Left renal cortex interstitium (tissue), 4 donors: ENCODE measurements around the gene MORF4L1. TPM values are rescaled to one million over a fixed set of nuclear protein-coding genes. Genes with fewer than 3 reads are reported as not detected.
"Not testable (repeated sequence)": the region's sequence is repeated elsewhere in the genome, so short reads cannot be mapped to it uniquely, and the experiment has no call there.

Experiments
- DNase-seq, 4 donors: peaks; one replicate each; pipeline ENCODE4 v3.0.0-alpha.2; 2013; ENCODE audit warnings: low read depth in 4 of 4, low spot score in 2 of 4, missing footprints in 1 of 4
- polyA plus RNA-seq, 4 donors: library from polyadenylated mRNA; unstranded; fragments of 120-200 nt; gene quantifications; one replicate each; pipeline ENCODE4 v1.2.1, GENCODE V29; 2013; ENCODE audit not compliant: insufficient read length in 4 of 4

Gene MORF4L1
- polyA plus RNA-seq, 4 donors: 702 to 832 (median 748) TPM

- no peak for DNase-seq
Measured at GRCh38 chr15:78854833-78855372, 17.8 kb upstream of the MORF4L1 start.

DNA sequence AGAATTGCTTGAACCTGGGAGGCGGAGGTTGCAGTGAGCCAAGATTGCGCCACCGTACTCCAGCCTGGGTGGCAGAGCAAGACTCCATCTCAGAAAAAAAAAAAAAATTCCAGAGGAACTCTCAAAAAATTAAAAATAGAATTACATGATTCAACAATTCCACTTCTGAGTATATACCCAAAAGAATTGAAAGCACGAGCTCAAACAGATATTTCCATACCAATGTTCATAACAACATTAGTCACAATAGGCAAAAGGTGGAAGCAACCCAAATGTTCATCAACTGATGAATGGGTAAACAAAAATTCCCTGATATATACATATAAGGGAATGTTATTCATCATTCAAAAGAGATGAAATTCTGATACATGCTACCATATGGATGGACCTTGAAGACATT is 16.9 kb upstream of the MORF4L1 start:
- DNase-seq: no peak

GRCh38 chr15:78859971-78860719 is 12.5 kb upstream of the MORF4L1 start:
- DNase-seq: peak in 3 of 4 donors; percentile 58 to 62 (median 59)

DNA sequence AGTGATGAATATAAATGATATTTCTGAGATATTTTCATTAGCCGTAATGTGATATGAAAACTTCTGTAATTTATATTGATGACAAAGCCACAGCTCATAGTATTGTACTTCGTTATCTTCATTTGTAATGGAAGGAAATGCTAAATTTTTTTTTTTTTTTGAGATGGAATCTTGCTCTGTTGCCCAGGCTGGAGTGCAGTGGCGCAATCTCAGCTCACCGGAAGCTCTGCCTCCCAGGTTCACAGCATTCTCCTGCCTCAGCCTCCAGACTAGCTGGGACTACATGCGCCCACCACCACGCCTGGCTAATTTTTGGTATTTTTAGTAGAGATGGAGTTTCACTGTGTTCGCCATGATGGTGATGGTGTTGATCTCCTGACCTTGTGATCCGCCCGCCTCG is 7.1 kb upstream of the MORF4L1 start:
- not testable (repeated sequence) for DNase-seq

- DNase-seq: not testable (repeated sequence)
Measured at GRCh38 chr15:78866031-78866430, 6.7 kb upstream of the MORF4L1 start.

- DNase-seq: no peak
Measured at GRCh38 chr15:78866803-78867202, 5.9 kb upstream of the MORF4L1 start.

DNA sequence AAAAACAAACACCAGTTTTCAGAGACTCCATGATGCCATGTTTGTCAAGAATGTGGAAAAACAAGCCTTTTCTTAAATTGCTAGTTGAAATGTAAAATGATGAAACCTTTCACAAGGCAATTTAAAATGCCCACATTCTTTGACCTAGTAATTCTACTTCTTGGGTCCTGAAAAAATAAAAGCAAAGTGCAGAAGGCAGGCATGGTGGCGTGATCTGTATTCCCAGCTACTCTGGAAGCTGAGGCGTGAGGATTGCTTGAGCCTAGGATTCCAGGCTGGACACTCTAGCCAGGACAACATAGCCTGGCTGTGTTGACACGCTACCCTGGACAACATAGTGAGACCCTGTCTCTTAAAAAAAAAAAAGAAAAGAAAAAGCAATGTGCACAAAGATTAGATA is 4.3 kb upstream of the MORF4L1 start:
- no peak for DNase-seq

DNA sequence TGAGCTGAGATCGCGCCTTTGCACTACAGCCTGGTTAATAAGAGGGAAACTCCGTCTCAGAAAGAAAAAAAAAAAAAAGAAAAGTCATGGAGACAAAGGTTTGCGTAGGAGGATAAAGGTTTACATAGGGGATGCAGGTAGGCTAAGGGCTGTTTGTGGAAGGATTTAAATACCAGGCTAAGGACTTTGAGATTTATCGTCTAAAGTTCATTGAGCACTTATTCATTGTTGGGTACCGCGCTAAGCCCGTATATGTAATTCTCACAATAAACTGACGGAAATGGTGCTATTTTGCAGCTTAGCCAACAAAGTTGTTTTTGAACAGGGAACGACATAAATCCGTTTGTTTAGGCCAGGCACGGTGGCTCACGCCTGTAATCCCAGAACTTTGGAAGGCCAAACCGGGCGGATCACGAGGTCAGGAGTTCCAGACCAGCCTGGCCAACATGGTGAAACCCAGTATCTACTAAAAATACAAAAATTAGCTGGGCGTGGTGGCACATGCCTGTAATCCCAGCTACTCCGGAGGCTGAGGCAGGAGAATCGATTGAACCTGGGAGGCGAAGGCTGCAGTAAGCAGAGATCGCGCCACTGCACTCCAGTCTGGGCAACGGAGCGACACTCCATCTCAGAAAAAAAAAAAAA is 1.1 kb upstream of the MORF4L1 start:
- DNase-seq: not testable (repeated sequence)

DNA sequence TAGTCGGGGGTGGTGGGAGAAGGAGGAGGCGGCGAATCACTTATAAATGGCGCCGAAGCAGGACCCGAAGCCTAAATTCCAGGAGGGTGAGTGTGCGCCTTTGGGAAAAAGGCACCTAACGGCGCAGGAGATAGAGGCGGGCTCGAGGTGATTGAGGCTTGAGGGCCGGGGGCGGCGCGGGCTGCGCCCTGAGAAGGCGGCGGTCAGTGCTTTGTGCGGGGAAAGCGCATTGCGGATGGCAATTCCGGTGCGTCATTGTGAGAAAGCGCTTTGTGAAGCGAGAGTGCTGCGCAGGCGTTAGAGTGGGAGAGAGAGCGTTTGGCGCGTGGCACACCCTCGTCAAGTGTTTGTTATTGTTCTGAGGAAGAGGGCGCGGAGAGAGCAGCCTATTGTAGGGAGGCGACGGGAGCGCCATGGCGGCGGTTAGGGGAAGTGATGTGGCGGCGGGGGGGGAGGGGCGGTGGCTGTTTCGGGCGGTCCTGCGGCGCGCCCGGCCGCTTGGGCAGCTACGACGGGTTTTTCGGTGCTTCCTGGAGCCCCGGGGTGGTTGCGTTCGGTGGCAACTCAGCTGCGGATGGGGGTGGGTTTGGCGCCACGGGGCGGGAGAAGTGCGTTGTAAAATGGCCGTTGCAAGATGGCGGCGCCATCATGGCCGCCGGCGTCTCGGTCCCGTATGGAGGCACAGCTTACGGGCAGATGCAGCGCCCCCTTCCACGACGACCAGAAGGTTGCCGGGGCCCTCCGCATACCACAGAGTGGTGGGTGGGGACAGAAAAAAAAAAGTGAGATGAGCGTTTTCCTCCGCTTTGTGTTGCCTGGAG is 492 bp downstream of the MORF4L1 start:
- DNase-seq: peak in 3 of 4 donors; percentile 47 to 84 (median 77)

DNA sequence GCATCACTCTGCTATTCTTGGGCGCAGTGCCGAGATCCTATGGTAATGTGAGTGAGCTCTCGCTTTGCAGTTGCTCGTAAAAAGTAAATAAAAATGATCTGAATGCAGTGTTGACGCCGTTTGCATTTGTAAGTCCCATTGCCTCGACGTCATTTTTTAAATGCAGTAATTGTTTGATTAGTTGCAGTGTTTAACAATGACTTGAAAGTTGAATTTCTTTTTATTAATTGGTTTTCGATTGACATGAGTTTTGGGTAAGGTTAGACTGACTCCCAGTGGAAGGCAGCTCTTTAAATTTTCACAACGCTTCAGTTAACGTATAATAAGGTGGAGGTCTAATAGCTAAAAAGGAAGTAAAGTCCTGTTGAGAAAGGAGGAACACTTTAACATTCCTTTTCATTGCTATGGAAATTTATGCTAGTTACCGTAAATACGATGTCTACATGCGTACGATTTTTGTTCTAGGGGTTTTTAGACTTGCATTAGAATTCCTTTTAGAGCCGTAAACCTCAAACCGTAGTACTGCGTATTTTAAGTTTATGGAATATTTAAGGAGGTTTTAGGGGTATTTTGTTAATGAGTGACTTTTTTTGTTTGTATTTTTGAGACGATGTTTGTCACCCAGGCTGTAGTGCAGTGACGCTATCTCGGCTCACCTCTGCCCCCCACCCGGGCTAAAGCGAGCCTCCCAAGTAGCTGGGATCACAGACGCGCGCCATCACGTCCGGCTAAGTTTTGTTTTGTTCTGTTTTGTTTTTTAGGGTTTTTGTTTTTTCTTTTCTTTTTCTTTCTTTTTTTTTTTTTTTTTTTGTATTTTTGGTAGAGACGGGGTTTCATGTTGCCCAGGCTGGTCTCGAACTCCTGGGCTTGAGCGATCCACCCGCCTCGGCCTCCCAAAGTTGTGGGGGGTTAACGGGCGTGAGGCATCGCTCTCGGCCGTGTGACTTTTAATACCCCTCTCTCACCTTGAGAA is 1.4 kb downstream of the MORF4L1 start:
- peak in 2 of 4 donors; percentile 70 to 83 for DNase-seq

DNA sequence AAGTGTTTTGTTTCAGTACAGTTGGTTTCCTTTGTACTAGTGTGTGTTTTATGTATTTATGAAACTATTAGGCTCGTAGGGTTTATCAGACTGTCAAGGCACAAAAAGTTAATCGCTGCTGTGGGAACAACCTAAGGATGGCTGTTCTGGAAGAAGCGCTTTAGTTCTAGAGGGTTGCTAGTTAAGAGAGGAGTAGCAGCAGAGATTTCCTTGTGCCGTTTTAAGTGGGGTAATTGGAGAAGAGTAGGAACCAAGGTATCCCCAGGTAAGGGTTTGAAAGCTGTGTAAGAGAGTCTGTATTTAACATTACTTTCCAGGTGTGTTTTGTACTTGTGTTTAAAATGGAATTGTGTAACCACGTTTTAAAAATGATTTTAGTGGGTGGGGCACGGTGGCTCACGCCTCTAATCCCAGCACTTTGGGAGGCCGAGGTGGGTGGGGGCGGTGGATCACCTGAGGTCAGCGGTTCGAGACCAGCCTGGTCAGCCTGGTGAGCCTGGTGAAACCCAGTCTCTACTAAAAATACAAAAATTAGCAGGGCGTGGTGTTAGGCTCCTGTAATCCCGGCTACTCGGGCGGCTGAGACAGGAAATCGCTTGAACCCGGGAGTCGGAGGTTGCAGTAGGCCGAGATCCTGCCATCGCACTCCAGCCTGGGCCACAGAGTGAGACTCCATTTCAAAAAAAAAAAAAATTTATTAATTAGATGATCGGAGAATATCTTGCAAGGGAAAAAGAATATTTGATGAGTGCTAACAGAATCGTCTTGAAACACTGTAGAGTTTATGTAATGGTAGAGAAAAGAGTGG is 2.6 kb downstream of the MORF4L1 start:
- no peak for DNase-seq

DNA sequence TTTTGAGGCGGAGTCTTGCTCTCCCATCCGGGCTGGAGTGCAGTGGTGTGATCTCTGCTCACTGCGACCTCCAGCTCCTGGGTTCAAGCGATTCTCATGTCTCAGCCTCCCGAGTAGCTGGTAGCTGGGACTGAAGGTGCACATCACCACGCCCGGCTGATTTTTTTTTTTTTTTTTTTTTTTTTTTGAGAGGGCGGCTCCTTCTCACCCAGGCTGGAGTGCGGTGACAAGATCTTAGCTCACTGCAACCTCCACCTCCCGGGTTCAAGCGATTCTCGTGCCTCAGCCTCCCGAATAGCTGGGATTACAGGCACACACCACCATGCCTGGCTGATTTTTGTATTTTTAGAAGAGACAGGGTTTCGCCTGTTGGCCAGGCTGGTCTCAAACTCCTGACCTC is 4.3 kb downstream of the MORF4L1 start:
- DNase-seq: not testable (repeated sequence)

DNA sequence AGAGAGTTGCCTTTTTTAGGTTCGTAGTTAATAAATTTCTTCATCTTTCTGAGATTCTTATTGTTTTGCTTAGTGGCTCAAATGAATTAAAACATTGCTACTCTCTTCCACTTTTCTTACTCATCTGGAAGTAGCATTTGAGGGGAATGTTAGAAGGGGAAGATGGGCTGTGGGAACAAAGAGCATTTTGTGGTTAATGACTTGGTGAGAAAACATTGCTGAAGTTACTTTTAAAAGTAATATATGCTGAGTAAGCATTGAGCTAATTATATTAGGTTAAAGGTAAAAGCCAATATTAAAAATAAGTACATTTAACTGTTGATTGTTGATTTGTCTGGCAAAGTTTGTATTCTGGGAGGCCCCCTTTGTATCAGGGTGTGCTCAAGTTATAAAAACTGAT is 5.7 kb downstream of the MORF4L1 start:
- no peak for DNase-seq

GRCh38 chr15:78879517-78880241 is 7.0 kb downstream of the MORF4L1 start:
- DNase-seq: no peak

- DNase-seq: no peak
Measured at GRCh38 chr15:78880242-78880533, 7.5 kb downstream of the MORF4L1 start.

DNA sequence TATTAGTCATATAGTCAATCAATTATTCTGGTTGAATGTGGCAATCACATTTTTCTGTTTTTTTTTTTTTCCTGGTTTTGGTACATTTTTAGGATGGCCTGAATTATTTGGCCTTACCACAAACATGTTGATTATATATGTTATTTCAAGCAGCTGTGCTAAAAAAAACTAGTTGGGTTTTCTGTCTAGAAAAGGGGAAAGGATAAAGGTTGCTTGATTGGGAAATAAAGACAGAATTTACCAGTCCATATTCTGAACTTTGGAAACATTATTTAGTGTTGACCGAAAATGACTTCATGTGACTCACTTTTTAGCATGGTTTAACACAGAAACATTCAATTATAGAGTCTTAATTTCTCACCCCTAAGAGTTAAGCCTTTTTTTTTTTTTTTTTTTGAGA is 8.1 kb downstream of the MORF4L1 start:
- no peak for DNase-seq

DNA sequence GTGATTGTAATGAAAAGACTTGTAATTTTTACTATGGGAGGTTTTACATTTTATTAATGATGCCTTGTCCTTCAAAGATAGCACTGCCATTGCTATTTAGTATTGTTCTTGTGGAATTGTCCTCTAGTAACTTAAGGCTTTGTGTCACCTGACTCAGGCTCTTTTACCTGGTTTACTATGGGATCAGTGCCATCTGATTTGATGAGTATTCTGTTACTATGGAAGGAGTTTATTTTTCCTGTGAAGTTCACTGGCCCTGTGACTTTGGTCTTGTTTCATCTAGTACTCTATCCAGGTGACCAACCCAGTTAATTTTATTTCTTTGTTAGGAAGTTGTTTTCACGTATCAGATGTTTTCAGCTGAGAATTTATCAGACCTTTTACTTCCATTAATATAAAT is 9.0 kb downstream of the MORF4L1 start:
- no peak for DNase-seq

DNA sequence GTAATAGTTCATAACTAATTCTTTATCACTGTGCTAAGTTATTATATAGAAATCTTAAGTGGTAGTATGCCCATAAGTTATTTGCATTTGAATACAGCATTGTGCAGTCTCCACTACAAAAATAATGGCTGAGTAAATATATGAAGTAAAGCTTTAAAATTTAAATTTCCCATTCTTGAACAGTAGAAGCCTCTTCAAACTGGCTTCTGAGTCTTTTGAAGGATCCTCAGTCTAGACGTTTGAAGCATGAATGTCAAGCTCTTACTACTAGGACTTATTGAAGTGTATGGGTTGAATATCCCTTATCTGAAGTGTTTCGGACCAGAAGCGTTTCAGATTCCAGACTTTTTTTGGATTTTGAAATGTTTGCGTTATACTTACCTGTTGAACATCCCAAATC is 16.3 kb downstream of the MORF4L1 start:
- no peak for DNase-seq

GRCh38 chr15:78893538-78893937 is 20.8 kb downstream of the MORF4L1 start:
- no peak for DNase-seq
